HG02623 (cell line): ENCODE data around the gene AURKAIP1.
"Not testable (repeated sequence)": the region's sequence is repeated elsewhere in the genome, so short reads cannot be mapped to it uniquely, and the experiment has no call there.

Source experiments
- ATAC-seq: cut with Tn5 transposase; IDR thresholded peaks from one replicate; pipeline ENCODE4 v1.9.1; 2021; ENCODE audit warnings: moderate library complexity; ENCODE audit not compliant: unreplicated experiment

The AURKAIP1 gene

GRCh38 chr1:1387098-1388077, 12.4 kb upstream of the AURKAIP1 start:
- ATAC-seq, result no peak

- no peak for ATAC-seq
Measured at GRCh38 chr1:1385931-1386330, 10.9 kb upstream of the AURKAIP1 start.

GRCh38 chr1:1385339-1385738, 10.3 kb upstream of the AURKAIP1 start:
- not testable (repeated sequence) for ATAC-seq

- ATAC-seq, result no peak
Measured at GRCh38 chr1:1381294-1381693, 6.3 kb upstream of the AURKAIP1 start.

GRCh38 chr1:1380860-1381259, 5.9 kb upstream of the AURKAIP1 start:
- no peak for ATAC-seq

- ATAC-seq, result no peak
Measured at GRCh38 chr1:1377540-1378205, 2.7 kb upstream of the AURKAIP1 start.

- ATAC-seq, result no peak
Measured at GRCh38 chr1:1376551-1377226, 1.7 kb upstream of the AURKAIP1 start.

GRCh38 chr1:1374589-1374928, 448 bp downstream of the AURKAIP1 start:
- ATAC-seq, result no peak

- ATAC-seq, result no peak
Measured at GRCh38 chr1:1373815-1374588, 1.0 kb downstream of the AURKAIP1 start.

- no peak for ATAC-seq
Measured at GRCh38 chr1:1373051-1373814, 1.8 kb downstream of the AURKAIP1 start.

- ATAC-seq, result no peak
Measured at GRCh38 chr1:1371746-1372711, 3.0 kb downstream of the AURKAIP1 start.

GRCh38 chr1:1371364-1371745, 3.7 kb downstream of the AURKAIP1 start:
- ATAC-seq, result no peak

- ATAC-seq, result no peak
Measured at GRCh38 chr1:1370771-1371300, 4.2 kb downstream of the AURKAIP1 start.

- not testable (repeated sequence) for ATAC-seq
Measured at GRCh38 chr1:1370094-1370493, 4.9 kb downstream of the AURKAIP1 start.

- no peak for ATAC-seq
Measured at GRCh38 chr1:1367315-1367714, 7.7 kb downstream of the AURKAIP1 start.

- no peak for ATAC-seq
Measured at GRCh38 chr1:1366699-1367066, 8.3 kb downstream of the AURKAIP1 start.

- ATAC-seq, result no peak
Measured at GRCh38 chr1:1365875-1366698, 8.9 kb downstream of the AURKAIP1 start.

- no peak for ATAC-seq
Measured at GRCh38 chr1:1364266-1364665, 10.7 kb downstream of the AURKAIP1 start.
